Non-pigmented ciliary epithelial cell (primary cell): Measurements from ENCODE around the gene ACSL1.
"Not testable (repeated sequence)": the region's sequence is repeated elsewhere in the genome, so short reads cannot be mapped to it uniquely, and the experiment has no call there.

Source experiments
- DNase-seq: peaks from one replicate; pipeline ENCODE4 v3.0.0-alpha.2; 2010; ENCODE audit warnings: low read depth

The ACSL1 gene

GRCh38 chr4:184752496-184753275, 73.1 kb downstream of the ACSL1 start:
- DNase-seq = no peak

DNA sequence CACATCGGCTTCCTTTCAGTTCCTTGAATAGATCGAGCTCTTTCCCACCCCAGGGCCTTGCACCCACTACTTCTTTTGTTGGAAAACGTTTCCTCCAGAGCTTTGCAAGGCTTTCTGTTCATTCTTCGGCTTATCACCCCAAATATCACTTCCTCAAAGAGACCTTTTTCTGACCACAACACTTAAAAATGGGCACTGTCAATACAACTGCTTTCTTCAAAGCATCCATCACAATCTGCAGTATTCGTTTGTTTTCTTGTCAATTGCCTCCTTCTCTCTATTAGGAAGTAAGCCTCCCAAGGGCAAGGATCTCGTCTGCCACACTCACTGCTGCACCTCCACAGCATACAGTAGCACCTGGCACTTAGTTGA, 74.2 kb downstream of the ACSL1 start:
- DNase-seq = no peak

DNA sequence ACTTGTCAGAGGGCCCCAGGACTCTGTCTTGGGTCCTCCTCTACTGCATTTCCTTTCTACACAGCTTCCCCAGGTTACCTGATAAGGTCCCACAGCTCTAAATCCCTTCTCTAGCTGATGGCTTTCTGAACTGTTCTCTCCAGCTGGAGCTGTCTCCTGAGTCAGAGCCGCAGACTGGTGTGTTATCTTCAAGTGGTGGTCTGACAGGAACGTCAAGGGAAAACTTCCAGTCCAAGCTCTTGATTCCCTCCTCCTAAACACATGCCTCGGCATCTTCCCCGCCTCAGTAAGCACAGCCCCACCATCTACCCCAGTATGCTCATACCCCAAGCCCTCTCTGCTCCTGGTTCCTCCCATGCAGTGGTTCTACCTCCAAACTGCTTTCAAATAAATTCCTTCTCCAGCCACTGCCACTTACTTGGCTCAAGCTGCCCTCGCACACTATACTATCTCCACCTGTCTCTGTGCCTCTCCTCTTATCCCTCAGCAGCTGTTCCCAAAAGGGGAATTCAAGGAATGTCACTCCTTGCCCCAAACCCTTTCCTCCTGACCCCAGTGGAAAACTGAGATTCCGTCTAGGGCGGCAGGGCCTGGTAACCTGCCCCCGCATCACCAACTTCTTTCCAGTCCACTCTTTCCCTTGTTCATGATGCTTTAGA, 74.7 kb downstream of the ACSL1 start:
- DNase-seq = no peak

- DNase-seq = no peak
Measured at GRCh38 chr4:184748251-184748652, 77.5 kb downstream of the ACSL1 start.

DNA sequence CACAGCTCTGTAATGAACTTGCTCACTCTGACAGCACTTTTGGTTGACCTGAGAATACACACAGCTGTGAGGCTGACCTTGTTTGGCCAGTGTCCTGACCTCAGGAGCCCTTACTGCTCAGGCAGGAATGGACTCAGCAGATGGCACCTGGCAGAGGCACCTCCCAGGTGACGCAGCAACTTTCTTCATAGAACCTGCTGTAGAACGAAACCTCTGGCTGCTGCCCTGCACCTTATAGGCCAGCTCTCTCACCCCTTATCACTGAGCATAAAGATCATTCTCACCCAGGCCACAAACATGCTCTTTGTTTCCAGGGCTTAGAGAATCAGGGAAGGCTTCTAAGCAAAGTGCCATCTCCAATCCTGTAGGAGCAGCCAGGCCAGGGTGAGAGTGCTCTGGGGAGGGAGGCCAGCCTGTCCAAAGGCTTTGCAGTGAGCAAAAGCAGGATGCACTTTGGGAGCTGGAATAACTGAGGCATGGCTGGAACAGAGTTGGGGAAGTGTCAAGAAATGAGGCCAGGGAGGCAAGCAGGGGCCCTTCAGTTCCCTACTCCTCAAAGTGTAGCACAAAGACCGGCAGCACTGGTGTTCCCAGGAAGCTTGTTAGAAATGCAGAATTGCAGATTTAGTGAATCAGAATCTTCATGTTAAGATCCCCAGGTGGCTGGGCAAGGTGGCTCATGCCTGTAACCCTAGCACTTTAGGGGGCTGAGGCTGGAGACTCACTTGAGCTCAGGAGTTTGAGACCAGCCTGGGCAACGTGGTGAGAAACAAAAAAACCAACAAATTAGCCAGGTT, 78.5 kb downstream of the ACSL1 start:
- no peak for DNase-seq

DNA sequence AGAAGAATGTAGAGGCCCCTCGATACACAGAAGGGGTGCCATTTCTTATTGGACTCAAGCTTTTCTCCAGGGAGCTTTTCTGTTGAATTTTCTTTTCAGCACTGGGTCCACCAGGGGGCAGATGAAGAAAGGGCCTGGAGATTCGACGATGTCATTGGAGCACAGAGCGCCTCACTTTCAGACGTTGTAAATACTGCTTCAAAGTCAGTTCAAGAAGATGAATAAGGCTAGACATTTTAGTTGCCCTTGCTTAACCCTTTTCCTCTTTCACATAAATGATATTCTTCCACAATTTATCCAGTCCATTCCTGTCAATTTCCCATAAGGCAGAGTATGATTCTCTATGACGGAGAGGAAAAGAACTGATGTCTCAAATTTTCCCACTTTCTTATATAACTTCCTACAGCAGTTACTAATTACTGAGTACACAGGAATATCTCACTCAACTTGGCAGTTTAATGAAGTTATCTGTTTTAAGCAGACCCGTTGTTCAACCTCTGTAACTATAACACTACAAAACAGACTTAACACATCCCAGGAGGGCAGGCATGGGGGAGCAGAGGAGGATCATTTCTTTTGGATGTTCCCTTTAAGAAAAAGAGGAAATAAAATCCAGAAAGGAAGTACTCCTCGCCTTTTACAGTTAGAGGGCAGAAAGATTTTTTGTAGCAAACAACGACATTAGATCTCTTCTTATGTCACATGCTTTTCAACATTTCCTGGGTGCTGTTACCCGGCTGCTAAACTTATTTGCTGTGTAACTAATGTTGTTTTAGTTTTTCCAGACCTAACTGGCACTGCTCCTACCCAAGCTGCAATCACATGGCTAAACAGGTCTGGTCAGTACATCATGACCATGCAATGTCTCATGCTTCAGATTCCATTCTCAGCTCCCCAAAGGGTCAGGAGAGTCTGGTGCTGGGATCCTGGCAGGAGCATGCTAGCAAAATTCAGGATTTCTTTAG, 79.7 kb downstream of the ACSL1 start:
- peak; percentile 76 for DNase-seq

DNA sequence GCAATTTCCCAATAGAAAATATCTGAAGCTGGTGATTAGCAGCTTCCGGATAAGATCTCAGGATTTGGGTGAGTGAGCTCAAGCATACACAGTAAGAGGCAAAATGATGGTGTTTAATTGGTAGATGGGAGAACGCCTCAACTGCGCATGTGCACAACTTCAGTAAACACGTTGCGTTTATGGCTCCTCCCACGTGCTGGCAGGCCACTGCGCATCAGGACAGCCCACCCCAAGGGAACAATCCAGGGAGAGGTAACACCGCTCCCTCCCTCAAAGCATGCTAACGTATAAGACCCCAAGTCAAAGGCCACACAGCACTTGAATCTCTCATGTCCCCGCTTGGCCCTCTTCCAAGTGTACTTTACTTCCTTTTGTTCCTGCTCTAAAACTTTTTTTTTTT, 81.5 kb downstream of the ACSL1 start:
- DNase-seq = no peak

GRCh38 chr4:184743650-184744049, 82.1 kb downstream of the ACSL1 start:
- no peak for DNase-seq

- DNase-seq = not testable (repeated sequence)
Measured at GRCh38 chr4:184741651-184742050, 84.1 kb downstream of the ACSL1 start.

GRCh38 chr4:184740980-184741391, 84.8 kb downstream of the ACSL1 start:
- no peak for DNase-seq

DNA sequence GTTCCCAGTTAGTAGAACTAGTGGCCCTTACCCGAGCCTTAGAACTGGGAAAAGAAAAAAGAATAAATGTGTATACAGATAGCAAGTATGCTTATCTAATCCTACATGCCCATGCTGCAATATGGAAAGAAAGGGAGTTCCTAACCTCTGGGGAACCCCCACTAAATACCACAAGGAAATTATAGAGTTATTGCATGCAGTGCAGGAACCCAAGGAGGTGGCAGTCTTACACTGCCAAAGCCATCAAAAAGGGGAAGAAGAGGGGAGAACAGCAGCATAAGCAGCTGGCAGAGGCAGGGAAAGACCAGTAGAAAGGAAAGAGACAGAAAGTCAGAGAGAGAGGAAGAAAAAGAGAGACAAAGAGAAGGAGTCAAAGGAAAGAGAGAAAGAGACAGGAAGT, 86.2 kb downstream of the ACSL1 start:
- DNase-seq = not testable (repeated sequence)

GRCh38 chr4:184734758-184735157, 91.0 kb downstream of the ACSL1 start:
- DNase-seq = no peak

DNA sequence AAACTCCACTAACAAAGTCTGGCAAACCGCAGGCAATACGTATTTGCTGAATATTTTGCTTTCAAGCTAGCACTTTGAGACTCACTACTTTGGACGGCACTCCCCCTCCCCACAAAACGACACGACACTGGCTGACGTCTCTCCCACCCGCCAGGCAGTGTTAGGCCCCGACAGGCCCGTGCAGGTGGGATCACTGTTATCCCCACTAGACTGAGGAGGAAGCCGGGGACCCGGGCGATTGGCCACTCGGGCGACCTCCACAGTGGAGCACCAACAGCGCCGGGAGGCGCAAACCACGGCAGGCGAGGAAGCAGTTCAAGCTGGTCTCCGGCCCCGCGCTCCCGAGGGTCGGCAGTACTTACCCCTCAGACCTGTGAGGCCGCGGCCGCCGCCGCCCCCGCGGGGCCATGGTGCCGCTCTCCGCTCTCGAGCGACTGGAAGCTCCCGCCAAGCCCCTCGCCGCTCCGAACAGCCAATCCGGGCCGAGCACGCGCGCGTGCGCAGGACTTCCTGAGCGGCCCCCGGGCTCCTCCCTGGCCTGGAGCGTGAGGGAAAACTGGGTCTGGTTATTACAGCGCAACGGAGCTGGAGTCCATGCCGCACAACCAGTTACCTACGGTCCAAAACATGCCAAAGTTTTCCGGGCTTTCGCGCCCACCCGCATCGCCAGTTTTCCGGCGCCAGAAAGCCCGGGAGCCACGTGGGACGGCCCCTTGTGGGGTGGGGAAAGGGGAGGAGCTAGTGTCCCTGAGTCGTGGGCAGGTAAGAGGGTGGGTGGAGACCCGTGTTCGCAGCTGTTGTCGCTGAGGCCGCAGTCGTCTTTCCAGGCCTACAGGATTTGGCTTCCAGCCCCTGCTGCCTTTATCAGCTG, 91.9 kb downstream of the ACSL1 start, which contains the start of gene CENPU:
CENPU (minus strand) TSS at position 443 of the 871 bp plus-strand sequence; CDS start at position 409, 34 bp downstream.
- DNase-seq = peak; percentile 95

DNA sequence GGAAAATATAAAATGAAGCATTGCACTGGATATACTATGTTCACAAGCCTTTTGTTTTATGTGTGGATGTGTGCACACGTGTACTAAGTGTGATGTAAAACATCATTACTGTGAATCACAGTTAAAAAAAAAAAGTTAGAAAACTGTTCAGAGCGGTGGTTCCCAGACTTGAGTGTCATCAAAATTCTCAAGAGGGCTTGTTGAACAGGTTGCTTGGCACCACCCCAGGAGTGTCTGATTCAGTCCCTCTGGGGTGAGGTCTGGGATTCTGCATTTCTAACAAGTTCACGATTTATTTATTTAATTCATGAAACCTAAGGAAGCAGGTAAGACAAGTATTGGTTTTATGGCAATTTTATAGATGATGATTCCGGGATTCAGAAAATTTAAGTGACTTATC, 93.6 kb downstream of the ACSL1 start:
- DNase-seq = no peak

- DNase-seq = no peak
Measured at GRCh38 chr4:184731056-184731455, 94.7 kb downstream of the ACSL1 start.

DNA sequence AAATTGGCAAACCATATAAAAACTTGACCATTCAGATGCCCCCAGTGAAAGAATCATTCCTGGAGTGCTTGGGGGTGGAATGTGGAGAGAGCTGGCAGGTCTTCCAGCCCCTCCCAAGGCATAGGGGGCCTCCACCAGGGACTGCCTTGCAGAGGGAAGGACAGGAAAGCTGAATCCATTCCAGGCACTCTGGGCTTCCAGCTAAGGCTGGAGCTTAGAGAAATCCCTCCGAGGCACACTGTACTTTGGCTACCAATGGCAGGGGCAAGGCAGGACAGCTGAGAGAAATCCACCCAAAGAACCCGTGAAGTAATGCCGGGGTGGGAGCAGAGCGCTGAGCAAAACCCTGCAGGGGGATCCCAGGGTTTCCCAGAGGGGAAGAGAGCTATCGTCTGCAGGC, 95.8 kb downstream of the ACSL1 start:
- no peak for DNase-seq

- peak; percentile 51 for DNase-seq
Measured at GRCh38 chr4:184728858-184729257, 96.9 kb downstream of the ACSL1 start.

- DNase-seq = no peak
Measured at GRCh38 chr4:184727430-184727829, 98.3 kb downstream of the ACSL1 start.

GRCh38 chr4:184722798-184723197, 103.0 kb downstream of the ACSL1 start:
- DNase-seq = no peak

- no peak for DNase-seq
Measured at GRCh38 chr4:184721254-184721653, 104.5 kb downstream of the ACSL1 start.

- DNase-seq = no peak
Measured at GRCh38 chr4:184719407-184719806, 106.4 kb downstream of the ACSL1 start.
